GM21381 (cell line): ENCODE results near the gene SPRY1.

Source experiments
- ATAC-seq: cut with Tn5 transposase; IDR thresholded peaks from one replicate; pipeline ENCODE4 v1.9.1; 2021; ENCODE audit warnings: mild to moderate bottlenecking, moderate library complexity; ENCODE audit not compliant: unreplicated experiment

The SPRY1 gene, protein sequence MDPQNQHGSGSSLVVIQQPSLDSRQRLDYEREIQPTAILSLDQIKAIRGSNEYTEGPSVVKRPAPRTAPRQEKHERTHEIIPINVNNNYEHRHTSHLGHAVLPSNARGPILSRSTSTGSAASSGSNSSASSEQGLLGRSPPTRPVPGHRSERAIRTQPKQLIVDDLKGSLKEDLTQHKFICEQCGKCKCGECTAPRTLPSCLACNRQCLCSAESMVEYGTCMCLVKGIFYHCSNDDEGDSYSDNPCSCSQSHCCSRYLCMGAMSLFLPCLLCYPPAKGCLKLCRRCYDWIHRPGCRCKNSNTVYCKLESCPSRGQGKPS

DNA sequence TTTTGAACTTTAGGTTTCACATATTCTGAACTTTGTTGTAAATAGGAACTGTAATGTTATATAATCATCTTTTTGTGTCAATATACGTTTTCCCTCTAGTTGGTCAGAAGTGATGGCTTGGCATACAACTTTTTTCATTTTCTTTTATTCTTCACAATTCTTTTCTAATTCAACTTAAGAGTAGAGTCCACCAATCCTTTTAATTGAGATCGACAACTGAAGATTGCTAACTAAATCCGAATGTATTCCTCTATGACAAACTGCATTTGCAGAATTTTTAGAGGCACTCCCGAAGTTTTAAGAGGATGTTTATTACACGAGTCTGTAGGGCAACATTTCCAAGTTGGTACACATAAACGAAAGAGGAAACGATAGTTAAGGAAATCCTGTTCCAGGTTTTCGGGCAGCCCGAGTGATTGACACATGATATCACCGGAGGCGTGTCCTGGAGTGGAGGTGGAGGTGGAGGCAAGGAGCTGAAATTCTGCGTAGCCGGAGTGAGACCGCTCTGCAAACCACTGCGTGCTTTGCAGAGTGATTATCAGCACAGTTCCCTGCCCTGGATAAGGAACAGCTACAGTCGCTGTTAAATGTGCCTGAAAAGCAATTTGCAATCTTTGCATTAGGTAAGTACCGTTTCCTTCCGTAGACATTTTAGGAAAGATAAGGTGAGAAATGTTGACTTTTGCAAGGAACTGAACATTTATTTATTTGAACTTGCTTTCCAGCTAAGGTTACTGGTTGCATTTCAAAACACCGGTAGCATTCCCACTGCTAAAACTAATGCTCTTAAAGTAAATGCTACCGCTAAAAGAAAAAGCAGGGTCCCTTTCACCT, at the start of gene SPRY1:
TSS of gene SPRY1 (plus strand) at position 489 of the 837 bp plus-strand sequence. CDS start 4,797 bp downstream, outside the sequence.
- ATAC-seq = peak; percentile 48

DNA sequence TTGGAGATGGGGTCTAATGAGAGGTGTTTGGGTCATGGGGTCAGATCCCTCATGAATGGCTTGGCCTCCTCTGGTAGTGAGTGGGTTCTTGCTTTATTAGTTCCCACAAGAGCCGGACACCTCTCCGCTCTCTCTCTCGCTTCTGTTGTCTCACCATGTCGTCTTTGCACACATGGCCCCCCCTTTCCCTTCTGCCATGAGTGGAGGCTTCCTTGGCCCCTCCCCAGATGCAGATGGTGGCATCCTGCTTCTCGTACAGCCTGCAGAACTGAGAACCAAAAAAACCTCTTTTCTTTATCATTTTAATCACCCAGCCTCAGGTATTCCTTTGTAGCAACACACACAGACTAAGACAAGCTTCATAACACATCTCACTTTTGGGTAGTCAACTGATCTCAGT, 49.6 kb upstream of the SPRY1 start:
- ATAC-seq = no peak

DNA sequence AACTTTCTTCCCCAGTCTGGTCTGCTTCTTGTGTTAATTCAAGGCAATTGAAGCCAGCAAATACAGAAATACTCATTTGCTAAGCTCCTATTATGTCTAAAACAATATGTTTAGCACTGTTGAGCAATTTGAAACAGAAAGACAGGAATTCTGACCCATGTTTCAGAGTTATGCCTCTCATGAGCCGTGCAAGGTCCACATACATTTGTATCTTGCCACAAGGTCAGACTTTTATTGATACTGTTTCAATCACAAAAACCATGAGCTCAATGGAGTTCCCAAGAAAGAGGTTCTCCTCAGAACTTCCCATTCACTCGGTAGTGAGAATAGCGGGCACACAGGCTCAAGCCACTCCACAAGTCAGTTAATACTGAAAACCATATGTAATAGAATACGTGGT, 47.6 kb upstream of the SPRY1 start:
- ATAC-seq = no peak

DNA sequence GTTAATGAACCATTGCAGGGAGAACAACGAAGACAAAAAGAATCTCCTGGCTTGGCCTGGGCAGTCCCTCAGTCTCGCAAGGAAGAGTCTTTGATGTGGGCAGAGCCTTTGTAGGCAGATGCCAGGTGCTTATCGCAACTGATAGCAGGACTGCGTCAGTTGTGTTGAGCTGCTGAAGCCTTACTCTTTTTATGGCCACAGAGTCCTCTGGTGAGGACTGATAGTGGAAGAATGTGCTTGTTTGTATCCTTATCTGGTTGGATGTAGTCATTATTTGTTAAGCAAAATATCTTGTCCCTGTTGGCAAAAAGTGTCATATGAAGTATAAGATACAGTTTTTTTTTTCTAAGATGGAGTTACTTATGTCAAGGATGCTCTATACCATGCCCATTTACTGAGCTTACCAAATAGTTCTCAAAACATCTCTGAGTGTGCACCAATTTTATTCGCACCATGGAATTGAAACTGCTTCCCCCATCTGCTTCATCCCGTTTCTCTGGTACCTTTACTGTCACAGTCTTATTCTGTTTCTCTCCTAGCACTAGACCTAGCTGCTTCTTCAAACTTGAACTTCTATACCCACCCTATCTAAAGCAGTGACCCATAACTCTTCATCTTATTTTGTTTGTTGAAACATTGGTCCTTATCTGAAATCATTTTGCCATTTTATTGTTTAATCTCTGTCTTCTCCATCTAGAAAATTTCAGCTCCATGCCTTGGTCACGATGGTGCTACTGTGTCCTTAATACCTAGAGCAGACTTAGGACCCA, 47.0 kb upstream of the SPRY1 start:
- no peak for ATAC-seq

DNA sequence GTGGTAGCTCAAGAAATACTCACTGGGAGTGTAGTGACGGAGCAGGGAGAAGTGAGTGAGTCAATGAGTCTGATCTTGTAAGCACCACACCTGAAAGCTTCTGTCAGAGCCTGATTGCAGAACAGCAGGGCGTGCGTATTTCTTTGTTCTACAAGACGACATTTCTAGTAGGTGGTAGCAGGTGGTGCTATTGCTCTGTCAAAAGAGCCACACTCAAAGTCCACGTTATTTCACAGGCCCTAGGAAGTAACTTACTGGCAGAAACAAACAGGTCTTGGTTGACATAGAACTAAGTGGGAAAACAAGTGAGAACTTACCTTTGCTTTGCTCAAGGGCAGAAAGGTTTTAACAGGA, 46.4 kb upstream of the SPRY1 start:
- ATAC-seq = no peak

DNA sequence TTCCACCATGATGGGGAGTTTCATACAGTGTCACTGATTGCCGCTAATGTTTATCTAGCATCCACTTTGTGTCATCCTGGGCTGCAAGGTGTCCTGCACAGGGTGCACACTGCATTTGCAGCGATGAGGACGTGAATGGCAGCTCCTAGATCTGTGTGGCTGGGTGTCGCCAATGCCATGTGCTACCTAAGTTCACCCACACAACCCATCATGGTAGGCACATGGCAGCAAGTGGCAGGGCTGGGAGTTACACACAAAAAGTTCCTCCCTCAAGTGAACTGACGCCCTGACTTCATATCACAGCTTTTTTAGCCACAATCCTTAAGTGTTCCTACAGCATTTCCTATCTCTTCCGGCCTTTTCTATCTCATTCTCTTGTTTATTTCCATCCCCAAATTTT, 45.9 kb upstream of the SPRY1 start:
- ATAC-seq = no peak

DNA sequence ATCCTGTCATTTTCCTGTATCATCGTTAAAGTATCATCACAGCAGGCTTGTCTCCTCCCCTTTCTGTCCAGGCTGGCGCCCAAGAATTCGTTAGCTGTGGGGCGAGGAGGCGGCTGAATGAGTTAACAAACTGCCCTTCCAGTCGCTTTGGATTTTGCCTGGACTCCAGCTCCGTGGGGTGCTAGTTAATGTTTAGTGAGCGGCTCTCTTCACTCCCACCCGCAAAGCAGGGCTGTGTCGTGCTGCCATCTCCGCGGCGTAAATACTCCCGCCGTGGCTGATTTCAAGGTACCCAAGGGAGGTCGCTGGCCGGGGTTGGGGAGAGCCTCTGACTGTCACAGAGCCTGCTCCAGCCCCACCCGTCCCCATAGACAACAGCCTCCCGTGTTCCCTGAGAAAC, 44.9 kb upstream of the SPRY1 start:
- no peak for ATAC-seq

DNA sequence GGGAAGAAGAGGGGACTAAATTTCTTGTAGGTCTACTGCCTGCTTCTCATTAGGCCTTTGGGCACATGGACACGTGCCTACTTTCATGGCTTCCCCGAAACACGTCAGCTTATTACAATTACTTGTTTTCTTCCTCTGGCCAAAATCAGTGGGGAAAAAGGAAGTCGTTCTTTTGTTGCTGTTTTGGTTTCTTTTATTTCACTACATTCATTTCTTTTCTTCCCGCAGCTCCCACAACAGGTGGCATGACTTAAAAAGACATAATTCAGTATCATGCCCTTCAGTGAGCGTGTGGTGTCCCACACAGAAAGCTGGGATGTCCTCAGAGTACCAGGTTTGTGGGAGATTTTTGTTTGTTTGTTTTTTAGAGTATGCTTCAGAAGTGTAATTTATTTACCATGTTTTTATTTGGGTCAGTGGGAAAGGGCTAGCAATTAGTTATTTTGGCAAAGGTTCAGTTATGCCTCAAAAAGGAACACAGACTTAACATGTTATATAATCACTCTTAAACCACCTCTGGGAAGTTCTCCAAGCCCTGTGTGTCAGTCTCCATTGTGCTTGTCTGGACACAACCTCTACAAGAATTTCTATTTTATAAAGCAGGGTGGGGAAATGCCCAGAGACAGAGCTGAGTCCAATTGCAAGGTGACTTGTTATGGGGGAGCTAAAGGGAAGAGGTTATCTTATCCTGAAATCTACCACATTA, 44.2 kb upstream of the SPRY1 start:
- ATAC-seq = no peak

DNA sequence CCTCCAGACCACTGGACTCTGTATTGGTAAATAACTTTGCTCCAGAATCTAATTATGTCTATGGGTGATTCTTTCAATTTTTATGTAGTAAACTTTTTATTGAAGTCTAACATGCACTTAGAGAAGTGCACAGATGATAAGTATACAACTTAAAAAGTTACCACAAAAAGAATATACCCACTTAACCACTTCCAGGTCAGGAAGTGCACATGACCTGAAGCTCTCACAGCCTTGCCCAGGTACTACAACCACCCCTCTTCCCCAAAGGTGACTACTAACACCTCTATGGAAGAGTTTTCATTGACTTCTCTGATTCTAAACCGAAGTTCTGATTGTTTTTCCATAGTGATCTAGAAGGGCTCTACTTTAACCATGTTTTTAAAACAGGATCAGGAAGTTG, 43.6 kb upstream of the SPRY1 start:
- no peak for ATAC-seq

DNA sequence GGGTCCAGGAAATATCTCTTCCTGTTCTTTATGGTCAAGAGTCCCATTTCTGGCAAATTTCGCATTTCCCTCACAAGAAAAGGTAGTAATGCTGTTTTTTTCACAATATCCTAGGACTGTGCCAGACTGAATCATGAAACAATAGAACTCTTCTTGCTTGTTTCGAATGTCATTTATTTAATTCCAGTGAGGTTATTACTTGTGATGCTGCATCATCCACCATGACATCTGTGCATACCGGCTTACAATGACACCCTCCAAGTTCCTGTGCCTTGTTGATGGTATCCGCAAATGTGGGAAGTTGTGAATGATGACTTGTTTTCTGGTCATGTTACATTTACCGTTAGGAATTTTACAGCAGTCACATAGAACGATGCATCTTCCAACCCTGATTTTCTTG, 42.9 kb upstream of the SPRY1 start:
- ATAC-seq = no peak

DNA sequence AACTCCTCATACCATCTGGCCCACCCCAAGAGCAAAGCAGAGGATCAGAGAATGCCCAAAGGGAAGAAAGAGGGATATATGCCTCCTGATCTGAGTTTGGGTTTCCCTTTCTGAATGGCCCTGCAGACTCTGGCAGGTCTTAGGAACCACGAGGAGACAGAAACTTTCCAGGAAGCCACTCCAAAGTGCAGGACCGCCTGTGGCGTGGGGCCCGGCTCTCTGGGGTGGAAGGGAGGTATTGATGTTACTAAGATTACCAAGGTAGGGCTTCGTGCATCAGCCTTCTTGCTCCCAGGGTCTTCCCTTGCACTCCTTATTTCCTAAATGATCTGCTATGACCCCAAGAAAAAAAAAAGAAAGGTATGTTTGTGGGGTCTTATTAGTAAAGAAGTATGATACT, 41.9 kb upstream of the SPRY1 start:
- ATAC-seq = no peak

DNA sequence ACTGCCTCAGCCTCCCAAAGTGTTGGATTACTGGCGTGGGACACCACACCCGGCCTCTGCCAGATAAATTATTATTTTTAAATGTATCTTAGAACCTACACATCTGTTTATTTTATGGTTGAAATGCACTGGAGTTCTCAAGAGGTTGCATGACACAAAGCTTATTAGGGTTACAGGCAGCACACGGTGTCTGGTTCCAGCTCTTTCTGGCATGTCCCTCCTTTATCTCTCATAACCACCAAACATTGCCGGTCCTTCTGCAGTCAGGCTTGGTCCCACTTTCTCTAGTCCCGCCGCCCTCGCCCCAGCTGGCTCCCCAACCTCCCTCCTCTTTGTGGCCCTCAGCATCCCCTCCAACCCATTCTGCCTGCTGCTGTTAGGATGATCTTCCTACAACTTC, 39.7 kb upstream of the SPRY1 start:
- ATAC-seq = no peak

DNA sequence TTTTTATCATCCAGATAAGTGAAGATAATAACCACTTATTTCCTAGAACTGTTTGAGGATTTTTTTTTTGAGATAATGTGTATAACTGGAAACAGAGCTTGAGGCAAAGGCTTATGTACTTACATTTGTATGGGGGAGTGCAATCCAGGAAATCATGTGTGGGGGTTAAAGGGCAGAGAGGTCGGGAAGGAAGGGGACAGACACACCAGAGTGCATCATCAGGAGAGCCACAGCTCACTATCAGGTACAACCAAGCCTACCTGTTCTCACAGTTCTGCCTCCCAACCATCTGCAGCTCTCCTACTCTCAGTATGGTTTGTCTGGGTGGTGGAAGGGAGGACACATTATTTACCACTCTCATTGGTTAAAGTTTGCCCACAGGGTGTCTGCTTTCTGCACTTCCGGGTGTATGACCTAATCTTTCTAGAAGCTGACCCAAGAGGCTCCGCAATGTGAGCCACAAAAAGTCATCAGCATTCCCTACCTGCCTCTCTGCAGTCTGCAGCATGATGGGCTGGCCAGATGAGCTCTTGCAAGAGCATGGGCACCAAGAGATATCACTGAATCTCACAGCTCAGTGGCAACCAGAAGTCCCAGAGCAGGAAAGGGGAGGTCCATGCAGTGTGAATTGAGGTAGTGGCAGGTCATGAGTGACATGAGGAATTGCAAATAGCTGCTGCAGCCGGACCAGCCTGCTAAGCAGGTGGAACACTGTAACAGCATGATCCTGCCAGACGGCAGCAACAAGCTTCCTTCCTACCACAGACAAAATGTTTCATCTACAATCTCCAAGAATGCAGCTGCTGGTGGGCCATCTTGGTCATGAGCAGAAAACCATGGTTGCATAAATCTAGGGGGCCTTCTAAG, 36.9 kb upstream of the SPRY1 start:
- no peak for ATAC-seq

DNA sequence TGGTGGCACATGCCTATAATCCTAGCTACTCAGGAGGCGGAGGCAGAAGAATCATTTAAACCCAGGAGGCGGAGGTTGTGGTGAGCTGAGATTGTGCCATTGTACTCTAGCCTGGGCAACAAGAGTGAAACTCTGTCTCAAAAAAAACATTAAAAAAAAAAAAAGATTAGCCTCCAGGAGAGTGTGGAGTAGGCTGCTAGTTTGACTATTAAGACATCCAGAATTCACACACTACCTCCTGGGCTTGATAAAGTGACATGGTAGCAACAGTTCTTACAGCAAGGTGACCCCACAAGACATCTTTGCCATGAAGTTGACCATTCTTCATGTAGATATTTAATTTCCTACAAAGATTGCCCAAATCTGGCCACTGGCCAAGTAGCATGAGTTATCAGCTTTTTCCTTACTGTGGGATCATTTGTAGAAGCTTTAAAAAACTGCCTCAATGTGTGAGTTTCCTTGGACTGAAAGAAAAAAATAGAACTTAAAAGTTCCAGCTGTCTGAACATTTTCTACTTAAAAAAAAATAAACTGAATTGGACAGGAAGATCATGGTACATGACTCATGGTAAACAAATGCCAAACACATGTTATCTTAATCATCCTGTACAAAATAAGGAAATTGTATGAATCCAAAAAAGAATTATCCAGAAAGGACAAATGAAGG, 35.3 kb upstream of the SPRY1 start:
- no peak for ATAC-seq

DNA sequence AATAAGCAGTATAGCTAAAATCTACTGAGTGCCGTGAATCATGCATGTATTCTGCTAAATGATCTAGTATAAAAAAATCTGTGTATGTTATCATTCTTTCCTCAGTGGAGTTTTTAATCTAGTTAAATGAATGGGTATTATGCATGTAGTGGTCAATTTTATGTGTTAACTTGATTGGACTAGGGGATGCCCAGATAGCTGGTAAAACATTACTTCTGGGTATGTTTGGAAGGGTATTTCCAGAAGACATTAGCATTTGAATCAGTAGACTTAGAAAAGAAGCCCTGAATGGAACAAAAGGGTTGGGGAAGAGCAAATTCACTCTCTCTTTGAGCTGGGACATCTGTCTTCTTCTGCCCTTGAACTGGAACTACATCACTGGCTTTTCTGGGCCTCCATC, 34.5 kb upstream of the SPRY1 start:
- ATAC-seq = no peak

DNA sequence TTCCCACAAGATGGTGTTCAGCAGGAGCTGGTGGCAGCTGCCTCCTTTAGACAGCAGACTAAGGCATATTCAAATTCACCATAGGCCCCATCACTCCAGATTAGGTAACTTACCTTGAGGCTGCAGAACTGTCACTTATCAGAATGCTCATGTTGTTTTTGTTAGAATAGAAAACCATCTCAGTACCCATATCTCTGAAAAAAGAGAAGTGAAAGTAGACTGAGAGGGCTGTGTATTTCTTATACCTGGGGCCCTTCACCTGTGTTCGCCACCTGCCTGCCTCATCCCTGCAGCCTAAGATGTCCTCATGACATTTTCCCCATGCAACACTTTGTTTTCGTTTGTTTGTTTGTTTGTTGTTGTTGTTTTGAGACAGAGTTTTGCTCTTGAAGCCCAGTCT, 32.9 kb upstream of the SPRY1 start:
- ATAC-seq = peak; percentile 96

DNA sequence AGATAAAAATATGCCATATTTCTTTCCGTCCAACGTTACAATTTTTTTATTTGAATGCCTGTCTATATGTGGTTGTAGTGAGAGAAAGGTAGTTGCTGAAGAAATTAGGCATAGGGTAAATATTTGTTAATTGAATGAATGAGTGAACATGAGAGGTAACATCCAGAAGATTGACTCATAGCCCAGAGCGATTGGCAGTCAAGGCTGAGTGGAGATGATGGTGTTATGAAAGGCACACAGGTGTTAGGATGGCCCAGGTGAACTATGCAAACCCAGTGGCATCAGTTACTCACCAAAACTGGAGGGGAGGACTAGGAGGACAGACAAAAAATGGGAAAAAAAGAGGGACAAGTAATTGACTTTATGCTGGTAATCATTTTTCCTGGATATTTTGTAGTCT, 31.7 kb upstream of the SPRY1 start:
- ATAC-seq = no peak

DNA sequence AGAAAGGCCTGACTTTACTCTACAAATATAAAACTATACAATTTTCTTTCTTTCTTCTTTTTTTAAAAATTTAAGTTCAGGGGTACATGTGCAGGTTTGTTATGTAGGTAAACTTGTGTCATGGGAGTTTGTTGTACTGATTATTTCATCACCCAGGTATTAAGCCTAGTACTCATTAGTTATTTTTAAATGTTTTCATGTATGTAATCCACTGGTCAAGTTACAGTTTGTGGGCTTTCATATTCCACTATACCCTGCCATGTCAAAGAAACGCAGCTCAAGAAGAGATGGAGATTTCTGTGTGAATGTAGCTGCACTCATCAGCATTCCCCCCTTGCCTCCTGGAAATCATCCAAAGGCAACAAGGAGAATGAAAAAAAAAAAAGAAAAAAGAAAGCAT, 31.2 kb upstream of the SPRY1 start:
- no peak for ATAC-seq

DNA sequence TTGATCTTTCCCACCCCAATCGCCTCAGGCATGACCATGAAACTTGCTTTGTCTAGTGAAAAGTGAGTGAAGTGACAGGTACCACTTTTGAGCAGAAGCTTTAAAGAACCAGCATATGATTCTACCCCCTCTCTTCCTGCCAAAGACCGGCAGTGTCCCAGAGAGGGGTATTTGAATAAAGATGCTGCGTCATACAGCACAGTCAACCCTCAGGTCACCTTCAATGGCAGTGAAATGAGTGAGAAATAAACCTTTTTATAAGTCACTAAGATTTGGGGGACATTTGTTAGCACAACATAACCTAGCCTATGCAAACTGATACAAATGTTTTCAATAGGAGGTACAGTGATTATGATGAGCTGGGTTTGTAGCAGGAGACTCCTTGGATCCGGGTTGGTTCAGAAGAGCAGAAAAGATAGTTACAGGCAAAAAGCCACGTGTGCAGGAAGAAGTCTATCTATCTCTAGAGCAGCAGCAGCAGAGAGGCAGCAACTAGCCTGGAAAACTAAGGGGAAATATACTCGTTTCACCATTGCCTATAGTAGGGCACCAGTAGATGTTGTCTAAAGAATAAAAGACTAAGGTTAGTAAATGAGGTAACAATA, 30.3 kb upstream of the SPRY1 start:
- ATAC-seq = no peak
